H1 (cell line): Measurements from ENCODE around the gene GABRE. TPM values are rescaled to one million over a fixed set of nuclear protein-coding genes. Genes with fewer than 3 reads are reported as not detected.

Experiments
- CTCF ChIA-PET: fragments of 300-600 bp; sonication (Branson Sonifier 250); formaldehyde crosslinking; loops from one replicate; lab custom pipeline; 2021; ENCODE audit not compliant: partially characterized antibody; lab: Charles Lee
- POLR2A ChIA-PET: fragments of 300-600 bp; sonication (Branson Sonifier 250); formaldehyde crosslinking; loops from one replicate; lab custom pipeline; 2021; ENCODE audit warnings: inconsistent platforms; ENCODE audit not compliant: partially characterized antibody; lab: Charles Lee
- DNase-seq, 2 experiments: peaks; one replicate each; pipeline versions ENCODE4 v3.0.0 to v3.0.0-alpha.2; 2010 to 2022; ENCODE audit warnings: low spot score in 2 of 2, low read depth in 1 of 2, mixed read lengths in 1 of 2
- FAIRE-seq: peaks from 2 replicates; lab custom pipeline; 2011; peaks lifted over from hg19 to GRCh38; lab: Jason Lieb, UNC
- H2AFZ ChIP-seq: 2 replicates; pipeline ENCODE4 v1.8.1; 2012; ENCODE audit warnings: low read length, inconsistent platforms
- H2AK5ac ChIP-seq: 2 replicates; pipeline ENCODE4 v1.6.1; 2013; ENCODE audit warnings: low read depth, low read length
- H2BK120ac ChIP-seq: replicated peaks from 2 replicates; pipeline ENCODE3; 2013; ENCODE audit warnings: low read depth, low read length, inconsistent platforms
- H2BK12ac ChIP-seq: 2 replicates; pipeline ENCODE4 v1.6.1; 2013; ENCODE audit warnings: low read depth, low read length
- H2BK15ac ChIP-seq: 2 replicates; pipeline ENCODE4 v1.6.1; 2013; ENCODE audit warnings: low read length
- H2BK20ac ChIP-seq: 2 replicates; pipeline ENCODE4 v1.6.1; 2013; ENCODE audit warnings: low read length
- H2BK5ac ChIP-seq: 2 replicates; pipeline ENCODE4 v1.6.1; 2013; ENCODE audit warnings: low read depth, low read length
- H3K14ac ChIP-seq: 2 replicates; pipeline ENCODE4 v1.6.1; 2013; ENCODE audit warnings: inconsistent platforms; ENCODE audit not compliant: insufficient read length
- H3K18ac ChIP-seq: 2 replicates; pipeline ENCODE4 v1.6.1; 2013; ENCODE audit warnings: low read length; ENCODE audit errors: extremely low read depth
- H3K23ac ChIP-seq: 2 replicates; pipeline ENCODE4 v1.6.1; 2013; ENCODE audit warnings: inconsistent platforms; ENCODE audit not compliant: insufficient read length
- H3K23me2 ChIP-seq: 2 replicates; pipeline ENCODE4 v1.6.1; 2013; ENCODE audit warnings: low read depth, low read length
- H3K27ac ChIP-seq: 2 replicates; pipeline ENCODE4 v1.6.1; 2011; ENCODE audit warnings: low read depth, low read length, inconsistent platforms
- H3K27me3 ChIP-seq, 4 experiments: replicated peaks in 1 of 4; 1 replicate in 1 of 4; 2 replicates in 3 of 4; pipeline versions ENCODE4 v1.6.1 to v1.8.1; 2011 to 2013; ENCODE audit warnings: low read length in 3 of 4, mild to moderate bottlenecking in 3 of 4, inconsistent platforms in 2 of 4, mixed read lengths in 2 of 4, moderate library complexity in 1 of 4; ENCODE audit not compliant: control insufficient read depth in 3 of 4, insufficient read depth in 3 of 4; ENCODE audit errors: extremely low read depth in 1 of 4
- H3K36me3 ChIP-seq, 4 experiments: 2 replicates each; pipeline versions ENCODE4 v1.6.1 to v1.8.1; 2011 to 2013; ENCODE audit warnings: mild to moderate bottlenecking in 4 of 4, low read length in 3 of 4, moderate library complexity in 2 of 4, control low read depth in 1 of 4, inconsistent platforms in 1 of 4; ENCODE audit not compliant: insufficient read depth in 4 of 4, control insufficient read depth in 2 of 4
- H3K4ac ChIP-seq: replicated peaks from 2 replicates; pipeline ENCODE3; 2013; ENCODE audit warnings: low read length, low read depth, mixed read lengths, inconsistent platforms; ENCODE audit not compliant: insufficient read length
- H3K4me1 ChIP-seq, 4 experiments: replicated peaks in 1 of 4; 1 replicate in 1 of 4; 2 replicates in 3 of 4; pipeline versions ENCODE4 v1.6.1 to v1.8.1; 2011 to 2013; ENCODE audit warnings: low read length in 3 of 4, inconsistent platforms in 2 of 4, mixed read lengths in 1 of 4; ENCODE audit not compliant: insufficient read depth in 4 of 4, control insufficient read depth in 3 of 4
- H3K4me2 ChIP-seq, 2 experiments: 2 replicates each; pipeline versions ENCODE4 v1.6.1 to v1.8.1; 2011 to 2013; ENCODE audit warnings: low read depth in 2 of 2, low read length in 2 of 2, control low read depth in 1 of 2, inconsistent platforms in 1 of 2, mild to moderate bottlenecking in 1 of 2; ENCODE audit not compliant: insufficient read depth in 1 of 2
- H3K4me3 ChIP-seq, 4 experiments: fragments of 200-600, 300-600 bp in 1 of 4; sonication (generic), shearing (Covaris generic), sonication (Bioruptor Twin) in 1 of 4; 2 replicates each; pipeline versions ENCODE4 v1.5.1 to v1.8.1; 2011 to 2016; ENCODE audit warnings: low read length in 4 of 4, low read depth in 3 of 4, control low read depth in 2 of 4, inconsistent platforms in 2 of 4, mild to moderate bottlenecking in 2 of 4, mixed read lengths in 1 of 4, moderate library complexity in 1 of 4; ENCODE audit not compliant: insufficient read depth in 2 of 4; ENCODE audit errors: extremely low read depth in 1 of 4
- H3K56ac ChIP-seq: replicated peaks from 2 replicates; pipeline ENCODE3; 2013; ENCODE audit warnings: low read depth, mild to moderate bottlenecking, mixed read lengths, low read length, inconsistent platforms; ENCODE audit not compliant: insufficient read length
- H3K79me1 ChIP-seq: 2 replicates; pipeline ENCODE4 v1.6.1; 2013; ENCODE audit warnings: low read depth, low read length, control low read depth
- H3K79me2 ChIP-seq, 2 experiments: 2 replicates each; pipeline versions ENCODE4 v1.6.1 to v1.8.1; 2012 to 2013; ENCODE audit warnings: low read length in 2 of 2, mild to moderate bottlenecking in 2 of 2, inconsistent platforms in 1 of 2; ENCODE audit not compliant: insufficient read depth in 2 of 2, control insufficient read depth in 1 of 2
- H3K9ac ChIP-seq, 4 experiments: replicated peaks in 1 of 4; 1 replicate in 1 of 4; 2 replicates in 3 of 4; pipeline versions ENCODE4 v1.6.1 to v1.8.1; 2011 to 2013; ENCODE audit warnings: low read depth in 3 of 4, low read length in 3 of 4, control low read depth in 2 of 4, mild to moderate bottlenecking in 2 of 4, moderate library complexity in 2 of 4, inconsistent platforms in 1 of 4; ENCODE audit errors: extremely low read depth in 1 of 4
- H3K9me3 ChIP-seq, 2 experiments: 2 replicates each; pipeline versions ENCODE4 v1.6.1 to v1.8.1; 2012 to 2013; ENCODE audit warnings: mild to moderate bottlenecking in 2 of 2, moderate library complexity in 2 of 2, control low read depth in 1 of 2, inconsistent platforms in 1 of 2, low read depth in 1 of 2, low read length in 1 of 2, mixed read lengths in 1 of 2; ENCODE audit not compliant: insufficient read depth in 2 of 2
- H4K20me1 ChIP-seq, 2 experiments: replicated peaks in 1 of 2; 2 replicates each; pipeline versions ENCODE3 to v1.8.1; 2011 to 2013; ENCODE audit warnings: inconsistent platforms in 2 of 2, low read length in 2 of 2, mild to moderate bottlenecking in 1 of 2; ENCODE audit not compliant: insufficient read depth in 2 of 2, control insufficient read depth in 1 of 2
- H4K5ac ChIP-seq: 2 replicates; pipeline ENCODE4 v1.6.1; 2013; ENCODE audit warnings: low read length, low read depth, mixed read lengths, inconsistent platforms; ENCODE audit not compliant: insufficient read length
- H4K8ac ChIP-seq: 2 replicates; pipeline ENCODE4 v1.8.0; 2013; ENCODE audit warnings: mild to moderate bottlenecking, moderate library complexity, low read length, inconsistent platforms; ENCODE audit not compliant: insufficient read depth; ENCODE audit errors: extremely low read depth
- H4K91ac ChIP-seq: replicated peaks from 2 replicates; pipeline ENCODE3; 2013; ENCODE audit warnings: low read length, mixed read lengths, inconsistent platforms; ENCODE audit not compliant: insufficient read length
- EZH2 ChIP-seq: fragments of 200-600 bp; sonication (generic); IDR thresholded peaks from 2 replicates; pipeline ENCODE4 v1.7.1; 2012; ENCODE audit warnings: low read depth, mild to moderate bottlenecking, moderate library complexity, low read length, inconsistent platforms; ENCODE audit not compliant: severe bottlenecking
- TAF1 ChIP-seq: IDR thresholded peaks from 2 replicates; pipeline ENCODE4 v1.6.1; 2011; ENCODE audit warnings: mild to moderate bottlenecking, low read depth, low read length
- USF2 ChIP-seq: IDR thresholded peaks from 2 replicates; pipeline ENCODE4 v1.6.1; 2011; ENCODE audit warnings: low read length, improper control_type of control experiment
- YY1 ChIP-seq: IDR thresholded peaks from 2 replicates; pipeline ENCODE4 v1.6.1; 2011; ENCODE audit warnings: low read depth, mild to moderate bottlenecking, low read length
- WGBS, 2 experiments: shearing (Covaris generic) in 1 of 2; methylation state at CpG; one replicate each; pipeline versions ENCODE4 v1.1.6 to v1.1.7; 2013 to 2015; ENCODE audit warnings: low lambda C conversion rate in 2 of 2, mixed read lengths in 2 of 2, inconsistent platforms in 1 of 2, low coverage in 1 of 2, missing lambda C conversion rate in 1 of 2; ENCODE audit not compliant: insufficient replicate concordance in 2 of 2, insufficient coverage in 1 of 2, insufficient read length in 1 of 2; ENCODE audit errors: extremely low coverage in 1 of 2, missing lambda C conversion rate in 1 of 2; 5-methylcytosine and 5-hydroxymethylcytosine counted together
- polyA plus RNA-seq, 7 experiments: library from polyadenylated mRNA; depleted of rRNA in 3 of 7; stranded (reverse) in 5 of 7; unstranded in 2 of 7; fragments of >200 nt in 5 of 7; fragments of 200-250 nt in 2 of 7; gene quantifications; 1 replicate in 5 of 7; 2 replicates in 1 of 7; 4 replicates in 1 of 7; pipeline versions ENCODE4 v1.2.1 to v1.2.3, GENCODE V29; 2011 to 2013; ENCODE audit warnings: missing spikeins in 2 of 7, mixed read lengths in 2 of 7
- total RNA-seq: library from RNA; stranded (reverse); fragmentation: NEBNext Ultra II Directional; extraction: Animal tissue kit (Norgen Biotek cat#: 25700); gene quantifications from 2 replicates; pipeline ENCODE4 v1.2.1, GENCODE V29; 2021

Gene GABRE
- total and polyA plus RNA-seq, 2 of the 8 experiments (the other 6 are each of a cell fraction or from before 2014, with no cell fraction given), result 5.5 to 7.0 TPM

- H4K91ac ChIP-seq, result no peak overlapping the region
- no peak overlapping the region for H2BK15ac ChIP-seq
- no peak overlapping the region for H3K4me3 ChIP-seq
- no peak overlapping the region for H2AFZ ChIP-seq
- H4K5ac ChIP-seq, result no peak overlapping the region
- no peak overlapping the region for H4K8ac ChIP-seq
- no peak overlapping the region for H2BK12ac ChIP-seq
- POLR2A ChIA-PET, result no interaction called here
- no peak overlapping the region for H2AK5ac ChIP-seq
- H3K9ac ChIP-seq, result no peak overlapping the region
- DNase-seq (no peak), FAIRE-seq (no peak)
- H3K79me2 ChIP-seq, result no peaks in the 10 kb centered on the region
- H3K79me1 ChIP-seq, result no peaks in the 10 kb centered on the region
- H2BK5ac ChIP-seq, result no peak overlapping the region
- no peaks in the 10 kb centered on the region for H3K23me2 ChIP-seq
- H4K20me1 ChIP-seq, result no peaks in the 10 kb centered on the region
- no peak overlapping the region for H3K14ac ChIP-seq
- CTCF ChIA-PET, result no interaction called here
- no peak overlapping the region for H2BK120ac ChIP-seq
- H3K27ac ChIP-seq, result no peak overlapping the region
- no peak overlapping the region for H3K56ac ChIP-seq
- no peaks in the 10 kb centered on the region for H3K4me1 ChIP-seq
- H2BK20ac ChIP-seq, result no peak overlapping the region
- 100% methylated on average over 2 of the region's 12 CpGs; no CpG with 5 or more reads in 1 of the 2 experiments for WGBS, 2 experiments
- H3K27me3 ChIP-seq, result no peaks in the 10 kb centered on the region
- H3K4me2 ChIP-seq, result no peak overlapping the region
- no peak overlapping the region for H3K18ac ChIP-seq
- TF ChIP-seq USF2 (no peak), TAF1 (no peak), YY1 (no peak), EZH2 (no peak)
- no peak overlapping the region for H3K4ac ChIP-seq
- H3K9me3 ChIP-seq, result no peaks in the 10 kb centered on the region
- no peak overlapping the region for H3K23ac ChIP-seq
- H3K36me3 ChIP-seq, result no peaks in the 10 kb centered on the region
Observed at GRCh38 chrX:151904989-151905388, 69.5 kb downstream of the GABRE start.
